Measurements from ENCODE around the gene WASF2. TPM values are rescaled to one million over a fixed set of nuclear protein-coding genes. Genes with fewer than 3 reads are reported as not detected.

WASF2 gene
- total RNA-seq, 1 experiment from 2014 or later, result 65.9 TPM

DNA sequence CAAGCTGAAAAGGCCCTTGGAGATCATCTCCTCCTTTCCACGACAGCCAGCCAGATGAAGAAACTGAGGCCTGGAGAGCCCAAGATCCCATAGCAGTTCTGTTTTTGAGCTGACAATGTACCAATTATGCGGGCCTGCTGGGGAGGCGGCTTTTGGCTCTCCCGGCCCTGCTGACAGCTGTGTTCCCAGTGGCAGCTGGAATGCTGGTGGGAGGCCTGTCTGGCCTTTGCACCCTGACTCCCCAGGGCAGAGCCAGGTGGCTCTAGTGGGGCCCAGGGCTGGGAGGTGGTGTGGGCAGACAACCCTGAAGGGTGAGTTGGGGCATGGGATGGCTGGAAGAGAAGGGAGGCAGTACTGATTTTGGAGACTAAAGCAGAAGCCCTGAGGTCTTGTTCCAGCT lies 30.7 kb upstream of the WASF2 start:
- Mint-ChIP-seq H3K36me3 (ENCODE audit: insufficient read depth in 1 of 3, low read depth in 3 of 3) (no peaks in the 10 kb centered on the region), H3K4me3 (no peak overlapping the region), H3K27ac (no peak overlapping the region), H3K4me1 (peaks cover 46 to 57% of the 10 kb centered on the region in 2 experiments), H3K9me3 (no peaks in the 10 kb centered on the region; a peak in 2 of 5 replicates), H3K27me3 (ENCODE audit: low read depth) (no peaks in the 10 kb centered on the region; the same call in 1 of the 2 replicates)
- no peak overlapping the region for H3K27ac ChIP-seq (ENCODE audit: insufficient read length, low read depth, low read length)
- H2AFZ ChIP-seq (ENCODE audit: low read length), result no peak overlapping the region
- H4K5ac ChIP-seq (ENCODE audit: insufficient read length, low read depth, low read length), result no peak overlapping the region
- H3K14ac ChIP-seq (ENCODE audit: insufficient read depth, low read length), result no peak overlapping the region
- no peak overlapping the region for H3K4ac ChIP-seq (ENCODE audit: low read depth, low read length)
- DNase-seq, result no peak
- H4K91ac ChIP-seq (ENCODE audit: insufficient read length, low read depth, low read length), result no peak overlapping the region
- H3K27me3 ChIP-seq (ENCODE audit: insufficient read depth, low read length), result no peaks in the 10 kb centered on the region
- H3K18ac ChIP-seq (ENCODE audit: insufficient read length, low read depth, low read length), result no peak overlapping the region
- H2BK120ac ChIP-seq (ENCODE audit: low read depth, low read length, poor library complexity, severe bottlenecking), result no peak overlapping the region
- no peak overlapping the region for H3K56ac ChIP-seq (ENCODE audit: insufficient read length, low read depth, low read length)
- no peak overlapping the region for H2AK5ac ChIP-seq (ENCODE audit: insufficient read length, low read length)
- no peak overlapping the region for H4K8ac ChIP-seq (replicated peaks; ENCODE audit: insufficient read length, low read depth, low read length)
- peaks cover 7% of the 10 kb centered on the region; the same call in 1 of the 2 replicates for H3K4me1 ChIP-seq (ENCODE audit: insufficient read depth, low read length)
- H2BK15ac ChIP-seq (ENCODE audit: low read depth, low read length), result no peak overlapping the region
- no peak overlapping the region for H3K4me2 ChIP-seq (ENCODE audit: insufficient read depth, insufficient read length, low read length)
- no peak overlapping the region for H2BK12ac ChIP-seq (ENCODE audit: insufficient read length, low read depth, low read length)
- H3K23ac ChIP-seq (ENCODE audit: insufficient read length, low read depth, low read length), result no peak overlapping the region
- H2BK20ac ChIP-seq (ENCODE audit: low read depth, low read length, poor library complexity, severe bottlenecking), result no peak overlapping the region
- no peak overlapping the region for H3K9ac ChIP-seq (ENCODE audit: extremely low read depth, insufficient read length, low read length)
- no peak overlapping the region for H3T11ph ChIP-seq (ENCODE audit: low read length)
- H3K9me3 ChIP-seq (ENCODE audit: control insufficient read depth, low read depth, low read length), result no peaks in the 10 kb centered on the region
- H3K79me1 ChIP-seq (ENCODE audit: insufficient read depth, low read depth, low read length, poor library complexity, severe bottlenecking), result no peaks in the 10 kb centered on the region
- no peak overlapping the region for H2BK5ac ChIP-seq (ENCODE audit: insufficient read length, low read length)
- H3K79me2 ChIP-seq (ENCODE audit: insufficient read depth, low read length), result no peaks in the 10 kb centered on the region
- WGBS (ENCODE audit: extremely low coverage, insufficient read length, low lambda C conversion rate), result no CpG with 5 or more reads among the region's 4 CpGs
- H4K20me1 ChIP-seq (ENCODE audit: control insufficient read depth, insufficient read depth, insufficient read length), result no peaks in the 10 kb centered on the region
- no peaks in the 10 kb centered on the region for H3K23me2 ChIP-seq (ENCODE audit: insufficient read length, low read depth, low read length, poor library complexity, severe bottlenecking)
- TF ChIP-seq, protein P1, sequence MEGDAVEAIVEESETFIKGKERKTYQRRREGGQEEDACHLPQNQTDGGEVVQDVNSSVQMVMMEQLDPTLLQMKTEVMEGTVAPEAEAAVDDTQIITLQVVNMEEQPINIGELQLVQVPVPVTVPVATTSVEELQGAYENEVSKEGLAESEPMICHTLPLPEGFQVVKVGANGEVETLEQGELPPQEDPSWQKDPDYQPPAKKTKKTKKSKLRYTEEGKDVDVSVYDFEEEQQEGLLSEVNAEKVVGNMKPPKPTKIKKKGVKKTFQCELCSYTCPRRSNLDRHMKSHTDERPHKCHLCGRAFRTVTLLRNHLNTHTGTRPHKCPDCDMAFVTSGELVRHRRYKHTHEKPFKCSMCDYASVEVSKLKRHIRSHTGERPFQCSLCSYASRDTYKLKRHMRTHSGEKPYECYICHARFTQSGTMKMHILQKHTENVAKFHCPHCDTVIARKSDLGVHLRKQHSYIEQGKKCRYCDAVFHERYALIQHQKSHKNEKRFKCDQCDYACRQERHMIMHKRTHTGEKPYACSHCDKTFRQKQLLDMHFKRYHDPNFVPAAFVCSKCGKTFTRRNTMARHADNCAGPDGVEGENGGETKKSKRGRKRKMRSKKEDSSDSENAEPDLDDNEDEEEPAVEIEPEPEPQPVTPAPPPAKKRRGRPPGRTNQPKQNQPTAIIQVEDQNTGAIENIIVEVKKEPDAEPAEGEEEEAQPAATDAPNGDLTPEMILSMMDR (conservative IDR thresholded peaks at IDR 0.05), result no peak
